GM20000 (cell line): ENCODE data around the gene SLC23A1.

Source experiments
- DNase-seq: peaks from one replicate; pipeline ENCODE4 v3.0.0; 2012; ENCODE audit warnings: low spot score
- TF ChIP-seq, protein P1 (sequence below): IDR thresholded peaks from 2 replicates; pipeline ENCODE4 v1.5.1; 2012; ENCODE audit warnings: mild to moderate bottlenecking, control low read depth; ENCODE audit errors: extremely low read depth, missing control alignments

The SLC23A1 gene

DNA sequence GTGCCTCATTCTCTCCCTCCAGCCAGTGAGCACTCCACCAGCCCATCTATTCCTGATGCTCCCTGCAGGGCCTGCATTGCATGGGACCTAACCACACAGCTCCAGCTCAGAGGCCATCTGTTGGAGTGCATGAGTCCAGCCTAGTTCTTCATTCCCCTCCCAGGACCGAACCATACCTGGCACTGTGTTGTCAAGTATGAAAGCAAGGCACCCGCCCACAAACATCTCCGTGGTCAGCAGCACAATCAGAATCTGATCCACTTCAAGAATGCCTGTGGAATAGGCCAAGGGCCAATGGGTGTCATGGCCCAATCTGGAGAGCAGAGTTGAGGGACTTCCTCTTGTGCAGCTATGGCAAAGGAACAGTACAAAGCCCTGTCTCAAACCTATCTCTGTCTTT lies 5.9 kb downstream of the SLC23A1 start:
- TF ChIP-seq, protein P1, sequence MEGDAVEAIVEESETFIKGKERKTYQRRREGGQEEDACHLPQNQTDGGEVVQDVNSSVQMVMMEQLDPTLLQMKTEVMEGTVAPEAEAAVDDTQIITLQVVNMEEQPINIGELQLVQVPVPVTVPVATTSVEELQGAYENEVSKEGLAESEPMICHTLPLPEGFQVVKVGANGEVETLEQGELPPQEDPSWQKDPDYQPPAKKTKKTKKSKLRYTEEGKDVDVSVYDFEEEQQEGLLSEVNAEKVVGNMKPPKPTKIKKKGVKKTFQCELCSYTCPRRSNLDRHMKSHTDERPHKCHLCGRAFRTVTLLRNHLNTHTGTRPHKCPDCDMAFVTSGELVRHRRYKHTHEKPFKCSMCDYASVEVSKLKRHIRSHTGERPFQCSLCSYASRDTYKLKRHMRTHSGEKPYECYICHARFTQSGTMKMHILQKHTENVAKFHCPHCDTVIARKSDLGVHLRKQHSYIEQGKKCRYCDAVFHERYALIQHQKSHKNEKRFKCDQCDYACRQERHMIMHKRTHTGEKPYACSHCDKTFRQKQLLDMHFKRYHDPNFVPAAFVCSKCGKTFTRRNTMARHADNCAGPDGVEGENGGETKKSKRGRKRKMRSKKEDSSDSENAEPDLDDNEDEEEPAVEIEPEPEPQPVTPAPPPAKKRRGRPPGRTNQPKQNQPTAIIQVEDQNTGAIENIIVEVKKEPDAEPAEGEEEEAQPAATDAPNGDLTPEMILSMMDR: no peak
- no peak for DNase-seq

DNA sequence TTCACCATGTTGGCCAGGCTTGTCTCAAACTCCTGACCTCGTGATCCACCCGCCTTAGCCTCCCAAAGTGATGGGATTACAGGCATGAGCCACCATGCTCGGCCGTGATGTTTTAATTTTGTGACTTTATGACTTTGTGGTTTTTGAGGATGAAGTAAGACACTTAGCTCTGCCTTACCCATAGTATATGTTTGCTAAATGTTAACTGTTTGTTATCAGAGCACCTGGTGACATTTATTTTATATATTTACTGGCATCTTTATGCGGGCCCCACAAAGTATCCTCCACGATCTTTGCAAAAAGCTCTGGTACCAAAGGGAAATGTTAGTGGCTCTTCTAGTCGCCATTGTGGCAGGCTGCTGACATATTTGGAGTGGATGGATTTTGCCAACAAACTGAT lies 6.7 kb downstream of the SLC23A1 start:
- TF ChIP-seq, protein P1: no peak
- DNase-seq: no peak

DNA sequence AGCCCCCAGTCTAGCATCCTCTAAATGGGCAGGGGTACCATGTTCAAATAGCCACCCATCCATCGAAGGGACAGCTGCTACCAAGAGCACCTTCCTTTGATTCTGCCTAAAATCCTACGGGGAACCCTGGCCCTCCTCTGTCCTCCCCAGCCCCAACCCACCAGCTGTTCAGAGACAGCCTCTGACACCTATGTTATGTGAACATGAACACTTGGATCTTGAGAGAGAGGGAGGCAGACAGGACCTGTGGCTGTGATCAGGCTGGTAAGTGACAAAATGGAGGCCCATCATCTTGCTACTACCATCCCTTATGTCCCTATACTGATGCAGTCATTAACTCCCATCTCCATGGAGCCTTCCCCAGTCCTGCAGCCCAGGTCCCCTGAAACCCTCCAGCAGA lies 8.2 kb downstream of the SLC23A1 start:
- DNase-seq: no peak
- TF ChIP-seq, protein P1: no peak

DNA sequence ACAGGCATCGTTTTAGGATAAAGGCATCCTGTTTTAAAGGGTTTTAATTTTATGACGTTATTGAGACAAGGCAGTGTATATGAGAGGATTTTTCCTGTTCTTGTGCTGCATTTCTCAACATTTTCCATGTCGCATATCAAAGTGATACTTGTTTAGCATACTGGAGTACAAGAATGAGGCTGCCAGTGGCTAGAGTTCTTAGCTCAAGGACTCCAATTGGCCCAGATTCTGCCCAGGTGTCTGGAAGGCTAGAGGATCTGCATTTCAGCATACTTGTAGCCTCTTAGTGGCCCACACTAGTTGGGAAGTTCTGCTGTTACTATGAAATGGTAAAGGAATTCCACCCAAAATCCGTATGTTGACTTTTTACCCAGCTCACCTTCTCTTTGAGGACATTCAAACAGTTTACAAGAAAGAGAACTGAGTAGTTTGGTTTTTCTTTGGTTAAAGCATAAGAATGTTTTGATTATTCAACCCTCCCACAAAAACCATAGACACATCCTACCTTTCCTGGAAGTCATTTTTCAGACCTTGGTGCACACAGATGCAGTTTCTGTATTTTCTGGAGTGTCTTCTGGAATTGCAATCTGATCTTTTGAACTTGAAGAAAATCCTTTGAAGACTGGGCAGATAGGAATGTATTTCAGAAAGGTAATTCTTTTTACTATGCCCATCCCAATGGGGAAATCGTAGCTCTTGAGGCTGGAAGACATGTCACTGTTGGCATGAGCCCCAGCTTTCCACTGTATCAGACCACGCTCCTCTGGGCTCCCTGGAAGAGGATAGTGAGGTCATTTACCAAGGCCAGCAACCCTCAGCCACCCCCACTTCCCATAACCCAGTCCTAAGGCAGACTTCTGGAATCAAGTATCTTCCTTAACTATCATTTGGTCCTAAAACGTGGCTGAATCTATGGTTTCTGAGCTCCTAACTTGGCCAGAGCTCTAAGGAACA lies 11.3 kb downstream of the SLC23A1 start:
- DNase-seq: no peak
- TF ChIP-seq, protein P1: no peak

DNA sequence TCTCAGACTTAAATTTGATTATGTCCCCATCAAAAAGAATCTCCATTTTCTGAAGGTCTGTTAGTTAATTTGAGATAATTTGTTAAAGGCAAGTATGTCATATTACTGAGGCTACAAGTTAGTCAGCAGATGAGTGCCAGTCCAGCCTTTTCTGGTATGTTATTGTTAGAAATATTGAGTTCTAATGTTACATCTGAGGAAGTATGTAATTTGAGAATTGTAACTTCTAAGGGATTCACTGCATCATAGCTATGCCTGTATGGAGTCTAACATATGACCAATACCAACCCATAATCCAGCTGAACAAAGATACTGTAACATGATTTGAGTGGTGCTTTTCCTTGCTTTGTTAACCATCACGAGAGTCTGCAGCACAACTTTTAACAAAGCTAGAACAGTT lies 13.9 kb downstream of the SLC23A1 start:
- no peak for DNase-seq
- TF ChIP-seq, protein P1: no peak

DNA sequence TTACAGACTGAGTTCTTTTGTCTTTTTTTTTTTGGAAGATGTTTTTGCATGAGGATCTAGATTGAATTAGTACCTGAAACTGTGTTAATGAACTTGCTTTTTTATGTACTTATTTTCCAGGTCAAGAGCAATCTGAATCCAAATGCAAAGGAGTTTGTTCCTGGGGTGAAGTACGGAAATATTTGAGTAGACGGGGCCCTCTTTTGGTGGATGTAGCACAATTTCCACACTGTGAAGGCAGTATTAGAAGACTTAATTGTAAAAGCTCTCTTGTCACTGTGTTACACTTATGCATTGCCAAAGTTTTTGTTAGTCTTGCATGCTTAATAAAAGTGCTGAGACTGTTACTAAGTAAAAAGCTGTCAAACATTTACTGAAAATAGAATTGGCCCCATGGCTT lies 14.5 kb downstream of the SLC23A1 start:
- no peak for DNase-seq
- TF ChIP-seq, protein P1: no peak

DNA sequence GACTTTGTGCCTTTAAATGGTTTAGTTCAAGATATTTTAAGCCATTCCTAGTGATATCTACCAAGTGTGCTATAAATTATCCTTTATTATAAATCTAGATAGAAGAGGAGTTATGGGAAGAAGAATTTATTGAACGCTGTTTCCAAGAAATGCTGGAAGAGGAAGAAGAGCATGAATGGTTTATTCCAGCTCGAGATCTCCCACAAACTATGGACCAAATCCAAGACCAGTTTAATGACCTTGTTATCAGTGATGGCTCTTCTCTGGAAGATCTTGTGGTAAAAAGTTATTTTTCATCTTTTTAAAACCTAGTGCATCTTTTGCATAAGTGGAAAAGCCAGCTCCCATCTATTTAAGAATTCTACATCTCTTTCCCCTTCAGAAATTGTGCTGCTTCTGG lies 18.6 kb downstream of the SLC23A1 start:
- DNase-seq: no peak

More for the DNA sequence above, 18.6 kb downstream of the SLC23A1 start:
- TF ChIP-seq, protein P1: no peak
